ENCODE results near the gene TCAIM.

TCAIM gene, protein sequence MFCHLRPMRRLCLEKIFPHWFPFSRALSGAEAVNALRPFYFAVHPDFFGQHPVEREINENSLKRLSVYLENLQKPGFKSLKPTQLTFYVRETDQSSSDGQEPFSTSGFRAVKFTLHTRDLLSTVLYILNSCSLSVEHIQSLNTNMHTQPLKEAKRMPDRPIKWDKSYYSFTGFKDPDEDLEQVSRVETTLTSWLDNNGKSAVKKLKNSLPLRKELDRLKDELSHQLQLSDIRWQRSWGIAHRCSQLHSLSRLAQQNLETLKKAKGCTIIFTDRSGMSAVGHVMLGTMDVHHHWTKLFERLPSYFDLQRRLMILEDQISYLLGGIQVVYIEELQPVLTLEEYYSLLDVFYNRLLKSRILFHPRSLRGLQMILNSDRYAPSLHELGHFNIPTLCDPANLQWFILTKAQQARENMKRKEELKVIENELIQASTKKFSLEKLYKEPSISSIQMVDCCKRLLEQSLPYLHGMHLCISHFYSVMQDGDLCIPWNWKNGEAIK

DNA sequence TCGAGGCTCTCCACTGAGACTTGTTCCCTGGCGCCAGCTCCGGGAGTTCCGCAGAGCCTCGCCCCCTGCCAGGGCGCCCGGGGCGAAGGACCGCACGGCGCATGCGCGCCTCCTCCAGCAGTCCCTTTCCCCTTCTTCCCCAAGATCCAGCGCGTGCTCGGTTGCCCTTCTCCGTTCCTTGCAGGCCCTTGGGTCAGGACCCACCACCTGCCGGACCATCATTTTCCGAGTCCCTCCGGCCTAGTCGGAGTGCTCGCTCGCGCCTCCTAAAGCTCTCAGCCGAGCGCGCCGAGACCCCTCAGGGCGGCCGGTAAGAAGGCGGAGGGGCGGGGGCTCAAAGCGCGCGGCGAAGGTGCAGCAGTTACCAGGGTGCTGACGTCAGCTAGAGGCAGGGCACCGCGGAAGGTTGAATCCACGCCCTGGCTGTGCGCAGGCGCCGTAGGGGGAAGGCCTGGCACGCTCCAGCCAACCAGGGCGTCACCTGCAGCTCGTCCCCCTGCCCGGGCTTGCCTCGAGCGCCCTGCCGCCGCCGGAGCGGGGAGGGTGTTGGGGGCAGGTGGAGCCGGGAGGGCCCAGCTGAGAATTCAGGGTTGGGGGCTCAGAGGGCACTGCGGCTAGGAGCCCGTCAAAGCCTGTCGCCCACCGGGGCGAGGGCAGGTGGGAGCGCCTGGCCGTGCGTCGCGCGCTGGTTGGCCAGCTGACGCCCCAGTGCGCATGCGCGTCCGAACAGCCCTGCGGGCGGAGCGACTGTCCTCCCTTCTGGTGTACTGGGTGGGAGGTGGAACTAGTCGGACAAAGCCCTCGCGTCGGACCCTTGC, at the start of gene TCAIM:
TSS of gene TCAIM (plus strand) at position 757 of the 818 bp plus-strand sequence. CDS start 16,017 bp downstream, outside the sequence.
- peak; percentile 93 for DNase-seq

DNA sequence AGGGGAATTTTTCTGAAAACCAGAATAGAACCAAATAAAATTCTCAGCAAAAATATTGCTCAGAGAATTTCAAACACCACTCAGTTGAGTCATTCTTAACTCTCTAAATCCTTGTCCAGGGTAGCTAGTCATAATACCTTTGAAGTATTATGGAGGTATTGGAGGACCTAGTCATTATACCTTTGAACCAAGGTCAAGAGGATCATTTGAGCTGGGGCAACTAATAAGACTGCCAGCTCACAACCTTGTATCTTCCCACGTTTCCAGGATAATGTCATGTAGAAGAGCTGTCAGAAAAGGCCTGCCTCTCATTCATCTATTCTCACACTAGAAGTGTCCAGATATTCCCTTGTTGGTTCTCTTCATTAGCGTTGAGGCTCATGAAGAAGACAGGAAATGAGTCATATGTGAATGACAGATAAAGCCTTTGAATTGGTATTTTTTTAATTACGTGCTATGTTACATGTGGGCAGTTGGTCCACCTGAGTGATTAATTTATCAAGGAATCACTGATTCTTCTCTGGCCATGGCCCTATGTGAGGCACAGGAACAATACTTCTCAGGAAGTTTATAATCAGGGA, 48.6 kb upstream of the TCAIM start:
- DNase-seq: no peak

DNA sequence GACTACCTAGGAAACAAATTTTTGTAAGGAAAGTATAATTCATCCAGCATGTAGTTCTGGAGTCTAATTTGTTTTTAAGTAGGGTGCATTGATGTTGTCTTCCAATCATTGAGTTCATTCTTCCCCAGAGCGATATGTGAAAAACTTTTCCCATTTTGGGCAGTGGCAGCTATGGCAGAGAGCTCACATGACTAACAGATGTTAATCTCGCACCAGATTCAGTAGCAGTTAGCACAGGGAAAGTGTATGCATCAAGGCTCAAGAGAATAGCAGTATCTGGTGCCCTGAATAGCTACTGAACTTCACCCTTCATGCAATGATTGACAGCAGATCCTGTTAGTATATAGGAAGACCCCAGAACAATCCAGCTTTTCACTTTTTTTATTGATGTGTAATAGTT, 46.3 kb upstream of the TCAIM start:
- no peak for DNase-seq

DNA sequence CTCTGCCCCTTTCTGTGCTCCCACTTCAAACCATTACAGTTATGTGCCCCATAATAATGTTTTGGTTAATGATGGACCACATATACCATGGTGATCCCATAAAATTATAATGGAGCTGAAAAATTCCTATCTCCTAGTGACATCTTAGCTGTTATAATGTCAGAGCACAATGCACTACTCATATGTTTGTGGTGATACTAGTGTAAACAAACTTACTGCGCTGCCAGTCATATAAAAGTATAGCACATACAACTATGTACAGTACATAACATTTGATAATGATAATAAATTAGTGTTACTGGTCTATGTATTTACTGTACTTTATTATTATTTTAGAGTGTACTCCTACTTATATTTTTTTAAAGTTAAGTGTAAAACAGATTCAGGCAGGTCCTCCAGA, 45.6 kb upstream of the TCAIM start:
- DNase-seq: no peak

DNA sequence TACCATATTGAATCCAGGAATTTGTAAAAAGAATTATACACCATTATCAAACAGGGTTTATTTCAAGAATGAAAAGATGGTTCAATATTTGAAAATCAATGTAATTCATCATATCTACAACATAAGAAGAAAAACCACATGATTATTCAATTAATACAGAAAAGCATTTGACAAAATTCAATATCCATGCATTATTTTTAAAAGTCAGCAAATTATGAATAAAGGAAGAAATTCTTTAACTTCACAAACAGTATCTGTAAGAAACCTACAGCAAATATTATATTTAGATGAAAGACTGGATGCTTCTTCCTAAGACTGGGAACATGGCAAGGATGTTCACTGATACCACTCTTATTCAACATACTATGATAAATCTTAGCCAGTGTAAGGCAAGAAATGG, 41.3 kb upstream of the TCAIM start:
- DNase-seq: no peak

DNA sequence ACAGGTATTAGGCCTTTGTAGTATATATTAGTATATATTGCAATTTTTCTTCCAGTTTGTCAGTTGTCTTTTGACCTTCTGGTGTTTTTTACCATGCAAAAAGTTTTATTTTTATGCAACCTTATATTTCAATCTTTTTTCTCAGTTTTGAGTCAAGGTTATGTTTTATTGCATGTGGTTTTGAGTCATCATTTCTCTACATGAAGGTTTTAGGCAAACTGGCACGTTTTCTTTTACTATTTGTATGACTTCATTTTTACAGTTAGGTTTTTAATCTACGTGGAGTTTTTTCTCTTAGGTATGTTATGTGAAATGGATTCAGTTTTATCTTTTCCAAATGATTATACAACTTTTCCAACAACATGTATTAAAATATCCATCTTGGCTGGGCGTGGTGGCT, 36.8 kb upstream of the TCAIM start:
- no peak for DNase-seq

DNA sequence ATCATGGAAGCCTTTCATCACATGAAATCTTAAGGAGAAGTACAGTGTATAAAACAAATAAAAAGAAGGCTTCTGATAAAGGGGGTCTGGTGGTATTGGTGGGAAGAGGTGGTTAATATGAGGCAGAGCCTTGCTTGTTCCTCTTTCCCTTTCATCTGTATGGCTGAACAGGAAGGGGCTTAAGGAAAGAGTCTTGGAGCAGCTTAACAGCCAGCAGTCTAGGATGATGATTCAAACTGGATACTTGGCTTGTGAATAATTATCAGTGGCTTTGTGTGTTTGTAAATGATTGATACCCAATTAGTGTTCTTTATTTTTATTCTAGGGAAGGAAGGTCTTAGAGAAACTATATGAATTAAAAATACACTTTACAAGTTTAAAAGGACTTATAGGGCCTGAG, 29.1 kb upstream of the TCAIM start:
- no peak for DNase-seq

DNA sequence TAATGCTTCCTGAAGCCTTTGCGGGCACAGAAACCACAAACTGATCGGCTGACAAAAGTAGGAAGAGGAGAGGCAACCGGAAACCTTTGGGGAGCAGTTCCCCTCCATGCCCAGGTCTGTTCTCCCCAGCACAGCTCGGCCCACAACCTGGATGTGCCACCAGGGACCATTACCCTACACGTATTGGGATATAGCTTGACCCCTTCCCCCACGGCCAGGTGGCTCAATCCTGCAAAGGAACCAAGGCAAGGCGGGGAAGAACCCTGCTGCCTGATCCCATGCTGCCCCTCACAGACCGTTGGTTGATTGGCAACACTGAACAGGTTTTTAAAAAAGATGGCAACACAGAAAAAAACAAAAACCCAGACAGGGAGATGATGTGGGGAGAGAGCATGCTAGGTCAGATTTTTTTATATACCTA, 19.7 kb upstream of the TCAIM start:
- no peak for DNase-seq

DNA sequence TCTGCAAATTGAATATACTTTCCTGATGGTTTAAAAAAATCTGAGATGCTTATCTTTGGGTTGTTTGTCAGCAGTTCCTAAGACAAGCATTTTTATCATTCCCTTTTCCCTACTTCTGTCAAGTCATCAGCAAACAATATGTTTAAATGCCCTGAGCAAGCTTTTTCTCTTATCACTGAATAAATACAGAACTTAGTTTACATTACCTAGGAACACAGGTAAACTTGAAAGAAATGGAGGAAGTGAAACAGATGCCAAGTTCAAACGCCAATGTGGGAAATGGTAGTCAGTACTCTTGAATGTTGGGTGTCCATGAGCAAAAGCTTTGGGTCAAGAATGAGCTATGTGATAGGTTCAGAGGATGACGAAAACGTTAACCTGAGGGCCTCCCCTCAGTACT, 17.2 kb upstream of the TCAIM start:
- DNase-seq: no peak

DNA sequence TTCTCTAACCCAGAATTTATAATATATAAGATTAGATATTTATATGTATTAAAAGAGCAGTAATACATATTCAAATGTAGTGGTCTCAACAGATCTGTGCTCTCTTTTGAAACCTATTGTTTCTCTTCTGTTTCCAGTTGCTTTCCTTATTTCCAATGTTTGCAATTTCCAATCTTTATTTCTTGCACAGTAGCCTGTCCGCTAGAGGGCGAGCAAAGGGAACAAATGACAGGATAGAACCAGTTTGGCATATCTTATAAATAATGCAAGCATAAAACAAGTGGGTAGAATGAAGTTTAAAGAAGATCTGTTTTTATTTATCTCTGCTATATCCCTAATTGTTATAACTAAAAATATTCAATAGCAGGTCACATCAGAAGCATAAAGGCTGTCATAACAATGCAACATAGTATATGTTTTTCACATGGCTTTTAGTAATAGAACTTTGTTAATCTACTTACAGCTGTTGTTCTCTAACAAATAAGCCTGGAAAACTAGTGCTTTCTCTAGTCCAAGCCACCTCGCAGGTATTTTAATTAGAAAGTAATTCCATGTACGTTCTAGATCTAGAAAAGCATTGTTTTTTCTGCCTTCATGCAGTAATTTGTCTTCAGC, 15.1 kb upstream of the TCAIM start:
- peak; percentile 46 for DNase-seq

DNA sequence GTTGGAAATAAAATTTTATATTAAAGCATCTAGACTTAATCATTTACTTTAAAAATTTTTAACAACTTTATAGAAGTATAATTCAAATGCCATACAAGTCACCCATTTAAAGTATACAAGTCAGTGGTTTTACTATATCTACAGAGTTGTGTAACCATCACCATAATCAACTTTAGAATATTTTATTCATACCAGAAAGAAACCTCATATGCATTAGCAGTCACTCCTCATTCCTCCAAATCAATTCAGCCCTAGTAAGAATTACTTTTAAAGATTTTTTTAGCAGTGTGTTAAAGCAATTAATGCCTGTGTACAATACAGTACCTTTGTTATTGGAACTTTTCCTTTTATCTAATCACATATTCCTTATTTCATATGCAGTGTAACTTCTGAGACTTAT, 14.0 kb upstream of the TCAIM start:
- DNase-seq: no peak

DNA sequence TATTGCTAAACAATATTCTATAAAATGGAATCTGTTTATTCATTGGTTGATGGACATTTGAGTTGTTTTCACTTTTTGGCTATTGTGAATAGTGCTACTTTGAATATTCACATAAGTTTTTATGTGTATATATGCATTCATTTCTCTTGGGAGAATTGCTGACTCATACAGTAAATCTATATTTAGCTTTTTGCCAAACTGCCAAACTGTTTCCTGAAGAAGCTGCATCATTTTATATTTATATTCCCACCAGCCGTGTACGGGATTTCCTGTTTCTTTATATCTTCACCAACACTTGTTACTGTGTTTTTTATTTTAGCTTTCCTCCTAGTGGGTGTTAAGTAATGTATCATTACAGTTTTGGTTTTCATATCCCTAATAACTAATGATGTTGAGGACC, 12.5 kb upstream of the TCAIM start:
- DNase-seq: no peak

DNA sequence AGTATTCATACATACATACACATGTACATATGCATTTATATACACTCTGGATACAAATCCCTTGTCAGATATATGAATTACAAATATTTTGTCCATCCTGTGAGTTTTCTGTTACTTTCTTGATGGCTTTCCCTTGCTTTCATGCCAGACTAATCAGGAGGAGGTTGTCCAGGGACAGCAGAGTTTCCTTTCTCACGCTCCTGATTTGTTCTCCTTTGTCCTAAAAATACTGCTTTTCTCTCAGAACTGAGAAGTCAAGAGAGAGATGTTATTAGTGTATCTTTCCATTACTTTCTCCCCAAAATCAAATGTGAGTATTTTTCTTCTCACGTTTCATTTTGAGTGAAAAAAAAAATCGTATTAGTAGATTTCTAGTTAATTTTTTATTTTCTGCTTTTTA, 12.1 kb upstream of the TCAIM start:
- DNase-seq: no peak

DNA sequence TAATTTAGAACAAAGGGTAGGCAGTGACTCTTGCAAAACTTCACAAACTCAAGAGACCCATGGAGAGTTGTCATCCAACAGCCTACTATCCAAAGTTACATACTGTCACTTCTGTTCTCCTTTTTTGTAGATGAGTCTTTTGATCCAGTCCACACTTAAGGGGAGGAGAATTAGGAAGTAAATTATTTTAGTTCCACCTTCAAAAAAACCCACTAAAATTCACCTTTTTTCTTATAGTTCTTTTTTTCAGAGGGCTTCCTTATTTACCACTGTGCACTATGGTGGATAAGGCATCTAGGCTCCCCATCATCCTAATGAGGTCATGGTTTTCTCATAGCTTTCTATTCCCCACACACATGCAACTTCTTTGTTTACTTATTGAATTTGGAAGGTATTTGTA, 8.6 kb upstream of the TCAIM start:
- no peak for DNase-seq

DNA sequence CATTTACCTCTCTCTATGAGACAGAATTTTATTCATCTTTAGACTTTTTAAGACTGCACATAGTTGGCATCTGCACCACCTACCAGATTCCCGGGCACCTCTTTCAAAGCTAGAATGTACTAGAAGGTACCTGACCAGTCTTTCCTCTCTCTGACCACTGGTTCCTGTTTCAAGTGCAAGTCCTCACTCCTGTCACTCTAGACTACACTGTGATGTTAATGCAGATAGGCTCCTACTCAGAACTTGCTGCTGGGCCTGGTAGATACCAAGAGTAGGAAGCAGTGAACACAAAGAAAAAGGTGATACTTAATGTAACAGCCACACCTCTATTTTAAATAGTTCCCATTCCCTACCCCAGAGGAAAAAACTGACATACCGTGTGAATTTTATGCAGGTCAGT, 8.1 kb upstream of the TCAIM start:
- DNase-seq: no peak

DNA sequence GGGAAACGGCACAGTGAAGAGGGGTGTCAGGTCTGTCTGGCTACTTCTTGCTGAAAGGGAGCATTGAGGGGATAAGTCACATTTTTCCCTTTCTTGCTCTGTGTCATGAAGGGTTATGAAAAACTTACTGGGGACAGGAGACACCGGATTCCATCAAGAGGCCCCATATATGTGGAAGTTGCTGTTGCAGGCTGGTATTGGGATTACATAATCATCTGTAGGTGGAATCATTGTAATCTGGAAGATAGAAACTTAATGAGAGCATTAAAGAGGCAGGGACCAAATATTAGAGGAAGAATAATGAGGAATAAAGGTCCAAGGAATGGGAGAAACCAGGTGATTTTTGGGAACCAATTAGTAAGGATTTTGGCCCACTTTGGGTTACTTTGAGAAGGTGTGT, 4.2 kb upstream of the TCAIM start:
- no peak for DNase-seq

DNA sequence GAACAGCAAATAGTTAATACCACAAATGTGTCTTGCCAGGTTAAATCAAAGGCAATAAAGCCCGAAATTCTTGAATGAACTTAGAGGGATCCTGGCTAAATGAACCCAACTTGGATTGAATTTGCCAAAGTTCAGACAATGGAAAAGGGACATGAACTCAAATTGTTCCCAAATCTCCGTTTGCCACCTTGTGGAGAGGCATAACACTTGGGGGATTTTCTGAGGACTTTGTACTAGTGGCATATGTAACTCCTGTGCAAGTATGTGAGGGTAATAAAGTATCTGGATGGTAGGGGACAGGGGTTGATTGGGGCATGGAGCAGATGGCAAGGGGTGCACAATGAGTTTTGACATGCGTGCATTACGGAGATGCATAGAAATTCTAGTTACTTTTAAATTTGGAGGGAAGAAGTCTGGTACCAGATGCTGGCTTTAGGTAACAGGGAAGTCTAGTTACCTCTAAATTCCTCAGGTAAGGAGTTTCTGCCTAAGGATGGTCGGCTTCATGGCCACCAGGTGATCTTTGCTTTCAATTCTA, 1.2 kb upstream of the TCAIM start:
- DNase-seq: no peak

DNA sequence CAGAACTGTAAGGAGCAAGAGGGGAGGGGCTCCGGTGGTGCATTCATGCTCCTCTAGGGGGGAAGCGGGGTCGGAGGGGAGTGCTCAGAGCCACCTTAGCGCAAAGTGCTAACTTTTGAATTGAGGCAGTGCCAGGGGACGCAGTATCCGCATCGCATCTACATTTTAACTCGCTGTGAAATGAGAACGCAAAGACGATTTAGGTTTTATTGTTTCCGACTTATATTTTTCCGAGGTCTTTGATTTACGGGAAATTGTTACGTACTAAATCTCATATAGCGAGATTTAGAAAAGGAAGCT, 212 bp downstream of the TCAIM start:
- DNase-seq: no peak

DNA sequence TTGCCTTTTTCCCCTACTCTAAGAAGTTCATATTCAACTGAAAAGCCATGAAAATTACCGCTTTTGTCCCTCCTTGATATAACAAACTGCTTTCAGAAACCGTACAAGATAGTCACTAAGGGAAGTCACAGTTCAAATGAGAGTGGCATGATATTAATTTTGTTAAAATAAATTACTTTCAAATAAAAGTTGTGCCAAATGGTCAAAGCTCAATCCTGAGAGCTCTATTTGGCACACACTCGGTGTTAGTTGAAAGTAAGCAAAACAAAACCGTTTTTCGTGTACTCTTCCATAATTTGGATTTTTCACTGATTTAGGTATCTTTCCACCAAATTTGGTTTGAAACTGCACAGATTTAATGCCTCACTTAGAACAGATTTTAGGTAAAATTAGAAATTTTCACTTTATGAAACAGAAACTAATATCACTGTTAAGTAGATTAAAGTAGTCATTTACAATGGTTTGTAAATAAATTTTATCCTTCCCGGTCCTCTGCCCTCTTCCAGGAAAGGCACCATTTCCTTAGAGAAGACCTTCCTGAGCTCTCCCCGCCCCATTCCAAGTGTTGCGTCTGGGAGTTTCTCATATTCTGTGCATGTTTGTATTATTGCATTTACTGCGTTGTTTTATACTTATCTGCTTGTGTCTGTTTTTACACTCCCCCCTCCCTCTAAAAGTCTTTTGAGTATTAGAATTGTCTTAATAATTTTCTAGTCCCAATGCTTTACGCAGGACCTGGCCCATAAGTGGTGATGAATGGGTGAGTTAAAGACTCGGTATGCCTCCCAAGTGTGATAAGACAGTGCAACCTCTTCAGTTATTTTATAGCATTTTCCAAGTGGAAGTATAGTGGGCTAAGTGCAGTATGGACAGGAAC, 853 bp downstream of the TCAIM start:
- DNase-seq: no peak

DNA sequence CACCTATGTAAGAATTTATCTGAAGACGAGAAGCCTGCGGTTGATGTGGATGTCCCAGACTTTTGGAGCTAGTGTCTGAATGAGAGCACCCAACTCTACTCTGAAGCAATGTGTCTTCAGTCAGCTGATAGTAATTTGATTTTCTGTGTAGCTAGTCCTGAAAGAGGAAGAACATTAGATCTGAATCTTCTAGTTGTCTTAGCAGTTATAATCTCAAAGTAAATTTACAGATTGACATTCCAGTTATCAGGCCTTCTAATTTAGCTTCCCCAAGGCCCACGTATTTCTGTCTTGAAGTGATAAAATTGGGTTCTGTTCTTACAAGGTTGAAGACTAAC, 1.5 kb downstream of the TCAIM start:
- DNase-seq: no peak

DNA sequence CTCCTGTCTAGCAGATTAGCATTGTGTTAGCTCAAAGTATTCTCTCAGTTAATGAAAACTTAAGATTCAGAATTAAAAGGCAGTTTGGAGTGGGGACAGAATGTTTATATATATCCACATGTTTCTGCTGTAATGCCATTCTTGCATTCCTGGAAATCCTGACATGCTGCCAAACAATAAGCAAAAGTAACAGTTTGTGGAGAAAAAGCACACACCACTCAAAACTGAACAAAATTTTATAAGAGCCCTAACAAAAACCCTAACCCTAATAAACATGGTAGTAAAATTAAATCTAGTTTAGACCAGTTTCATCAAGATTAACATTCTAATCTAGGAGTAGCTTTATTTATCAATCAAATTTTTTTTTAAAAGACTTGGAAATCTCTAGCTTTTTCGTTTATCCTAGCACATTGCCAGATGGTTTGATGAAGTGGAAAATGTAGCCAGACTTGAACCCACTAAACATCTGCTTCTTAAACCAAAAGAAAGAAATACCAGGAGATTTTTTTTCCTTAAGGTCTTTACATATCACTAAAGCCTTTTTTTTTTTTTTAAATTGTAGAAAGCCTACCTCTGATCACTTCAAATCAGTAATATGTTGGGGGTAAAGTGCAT, 3.7 kb downstream of the TCAIM start:
- no peak for DNase-seq

DNA sequence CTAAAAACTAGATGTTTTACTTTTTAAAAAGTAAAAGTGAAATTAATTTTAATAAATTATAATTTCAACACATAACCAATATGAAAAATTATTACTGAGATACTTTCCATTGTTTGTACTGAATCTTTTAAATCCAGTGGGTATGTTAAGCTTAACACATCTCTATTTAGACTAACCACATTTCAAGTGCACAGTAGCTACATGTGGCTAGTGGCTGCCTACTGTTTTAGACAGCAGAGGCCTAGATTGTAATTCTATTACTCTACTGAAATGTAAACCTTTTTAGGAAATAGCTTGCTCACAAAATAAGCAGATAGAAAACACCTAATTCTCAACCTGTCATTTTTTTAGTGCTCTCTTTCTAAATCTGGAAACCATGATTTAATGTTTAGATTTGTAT, 4.9 kb downstream of the TCAIM start:
- DNase-seq: no peak

All from NCI-H526 treated with DMSO at 0.1 percent for 48 hours (cell line).